GM12865 (cell line): Measurements from ENCODE around the gene GAL3ST1.
A peak's percentile ranks its signal among the peaks of the same experiment; 100 is the strongest.

Experiments
- DNase-seq: peaks from one replicate; pipeline ENCODE4 v3.0.0; 2010; ENCODE audit warnings: low read depth
- H3K4me3 ChIP-seq: 2 replicates; pipeline ENCODE4 v1.5.1; 2011; ENCODE audit warnings: mild to moderate bottlenecking, low read depth, low read length, control low read depth
- TF ChIP-seq, protein P1 (sequence below): IDR thresholded peaks from 2 replicates; pipeline ENCODE4 v1.5.1; 2011; ENCODE audit warnings: low read length, control low read depth, low read depth, inconsistent platforms; ENCODE audit not compliant: insufficient read depth; ENCODE audit errors: missing control alignments

Gene GAL3ST1

GRCh38 chr22:30611197-30611596, 36.7 kb upstream of the GAL3ST1 start:
- no peak overlapping the region for H3K4me3 ChIP-seq
- DNase-seq, result no peak
- TF ChIP-seq, protein P1, sequence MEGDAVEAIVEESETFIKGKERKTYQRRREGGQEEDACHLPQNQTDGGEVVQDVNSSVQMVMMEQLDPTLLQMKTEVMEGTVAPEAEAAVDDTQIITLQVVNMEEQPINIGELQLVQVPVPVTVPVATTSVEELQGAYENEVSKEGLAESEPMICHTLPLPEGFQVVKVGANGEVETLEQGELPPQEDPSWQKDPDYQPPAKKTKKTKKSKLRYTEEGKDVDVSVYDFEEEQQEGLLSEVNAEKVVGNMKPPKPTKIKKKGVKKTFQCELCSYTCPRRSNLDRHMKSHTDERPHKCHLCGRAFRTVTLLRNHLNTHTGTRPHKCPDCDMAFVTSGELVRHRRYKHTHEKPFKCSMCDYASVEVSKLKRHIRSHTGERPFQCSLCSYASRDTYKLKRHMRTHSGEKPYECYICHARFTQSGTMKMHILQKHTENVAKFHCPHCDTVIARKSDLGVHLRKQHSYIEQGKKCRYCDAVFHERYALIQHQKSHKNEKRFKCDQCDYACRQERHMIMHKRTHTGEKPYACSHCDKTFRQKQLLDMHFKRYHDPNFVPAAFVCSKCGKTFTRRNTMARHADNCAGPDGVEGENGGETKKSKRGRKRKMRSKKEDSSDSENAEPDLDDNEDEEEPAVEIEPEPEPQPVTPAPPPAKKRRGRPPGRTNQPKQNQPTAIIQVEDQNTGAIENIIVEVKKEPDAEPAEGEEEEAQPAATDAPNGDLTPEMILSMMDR, result no peak

- TF ChIP-seq, protein P1, result no peak
- DNase-seq, result no peak
- H3K4me3 ChIP-seq, result no peak overlapping the region
Measured at GRCh38 chr22:30610299-30610698, 35.8 kb upstream of the GAL3ST1 start.

GRCh38 chr22:30609260-30610185, 35.1 kb upstream of the GAL3ST1 start:
- DNase-seq, result peak; percentile 82
- no peak overlapping the region for H3K4me3 ChIP-seq
- TF ChIP-seq, protein P1, result no peak

GRCh38 chr22:30607939-30608338, 33.5 kb upstream of the GAL3ST1 start:
- no peak overlapping the region; the same call in 1 of the 2 replicates for H3K4me3 ChIP-seq
- DNase-seq, result no peak
- TF ChIP-seq, protein P1, result no peak

- DNase-seq, result no peak
- H3K4me3 ChIP-seq, result peak overlapping the region; percentile 64
- TF ChIP-seq, protein P1, result no peak
Measured at GRCh38 chr22:30607300-30607930, 33.0 kb upstream of the GAL3ST1 start.

DNA sequence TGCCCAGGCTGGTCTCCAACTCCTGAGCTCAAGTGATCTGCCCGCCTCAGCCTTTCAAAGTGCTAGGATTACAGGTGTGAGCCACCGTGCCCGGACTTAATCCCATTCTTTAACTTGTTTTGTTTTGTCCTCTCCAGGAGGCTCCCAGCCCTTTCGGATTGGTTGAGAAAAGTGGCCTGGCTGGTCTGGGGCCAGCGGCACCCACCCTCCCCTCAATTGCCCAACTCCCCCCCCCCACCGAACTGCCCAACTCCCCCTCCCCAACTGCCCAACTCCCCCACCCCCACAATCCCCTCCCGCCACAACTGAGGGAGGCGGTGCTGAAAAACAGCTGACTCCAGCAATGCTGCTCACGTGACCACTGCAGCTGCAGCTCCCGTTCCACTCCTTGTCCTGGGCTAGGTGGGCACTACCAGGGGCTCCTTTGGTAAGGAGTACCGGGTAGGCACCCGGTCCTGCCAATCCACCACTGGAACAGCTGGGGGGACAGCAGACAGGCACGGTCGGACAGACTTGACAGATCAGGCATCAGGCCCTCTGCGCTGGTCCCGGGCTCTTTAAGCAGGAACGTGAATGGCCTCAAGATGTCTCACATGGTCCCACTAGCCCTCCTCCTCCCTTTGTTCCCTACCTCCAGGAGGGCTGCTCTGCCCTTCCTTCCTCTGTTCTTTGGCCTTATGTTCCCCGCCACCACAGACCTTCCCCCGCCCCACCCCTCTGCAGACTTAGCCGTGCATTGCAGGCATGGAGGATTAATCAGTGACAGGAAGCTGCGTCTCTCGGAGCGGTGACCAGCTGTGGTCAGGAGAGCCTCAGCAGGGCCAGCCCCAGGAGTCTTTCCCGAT, 32.2 kb upstream of the GAL3ST1 start, which contains the start of gene TCN2:
TCN2 (plus strand) TSS at position 720 of the 845 bp plus-strand sequence. CDS start 158 bp downstream, outside the sequence.
- peak within 1 kb of the TSS; percentile 64 for H3K4me3 ChIP-seq
- peak; percentile 70 for DNase-seq
- TF ChIP-seq, protein P1, result no peak
